Fibroblast of villous mesenchyme (primary cell): ENCODE results near the gene KCNMA1. TPM values are rescaled to one million over a fixed set of nuclear protein-coding genes. Genes with fewer than 3 reads are reported as not detected.

Experiments used
- DNase-seq: peaks from one replicate; pipeline ENCODE4 v3.0.0-alpha.2; 2010; ENCODE audit warnings: low read depth
- H3K4me3 ChIP-seq: 2 replicates; pipeline ENCODE4 v1.5.1; 2011; ENCODE audit warnings: low read depth, mild to moderate bottlenecking, low read length
- total RNA-seq: library from RNA; depleted of rRNA; stranded (reverse); fragments of >200 nt; gene quantifications from 2 replicates; pipeline ENCODE4 v1.2.3, GENCODE V29; 2012
- TF ChIP-seq, protein P1 (sequence below): IDR thresholded peaks from 2 replicates; pipeline ENCODE4 v1.5.1; 2012; ENCODE audit warnings: low read depth, mild to moderate bottlenecking, low read length; ENCODE audit not compliant: insufficient read depth

Gene KCNMA1
- total RNA-seq, 1 donor = 36.7 TPM

DNA sequence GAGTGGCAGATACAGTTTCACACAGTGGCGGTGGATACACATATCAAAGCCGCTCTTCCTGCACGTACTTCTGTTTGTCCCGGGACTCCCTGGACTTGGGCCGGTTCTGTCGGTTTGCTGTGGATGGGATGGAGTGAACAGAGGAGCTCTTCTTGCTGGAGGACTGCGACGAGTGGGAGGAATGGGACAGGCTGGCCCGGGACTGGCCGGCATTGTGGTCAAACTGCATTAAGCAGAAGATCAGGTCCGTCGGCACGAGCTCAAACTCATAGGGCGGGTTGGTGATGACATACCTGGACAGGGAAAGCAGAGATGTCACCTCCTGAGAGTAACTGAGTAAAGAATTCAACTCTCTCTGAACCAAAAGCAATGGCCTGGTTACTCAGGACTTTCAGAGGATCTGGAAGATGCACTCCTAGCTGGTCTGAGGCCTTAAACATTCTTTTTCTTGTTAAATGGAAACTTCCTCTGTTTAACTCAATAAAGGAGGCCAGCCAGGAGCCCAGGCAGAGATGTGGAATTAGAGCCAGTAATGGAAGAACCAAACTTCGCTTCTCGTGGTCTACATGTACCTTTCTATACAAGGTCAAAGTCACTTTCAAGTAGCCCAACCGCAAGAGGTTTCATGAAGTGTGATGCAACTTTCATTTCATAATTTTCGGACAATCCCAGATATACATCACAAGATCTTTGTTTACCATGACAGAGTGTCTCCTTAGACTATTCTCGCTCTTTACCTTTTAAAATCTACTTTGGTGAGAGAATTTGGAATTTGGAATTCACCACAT, 750.2 kb downstream of the KCNMA1 start:
- TF ChIP-seq, protein P1, sequence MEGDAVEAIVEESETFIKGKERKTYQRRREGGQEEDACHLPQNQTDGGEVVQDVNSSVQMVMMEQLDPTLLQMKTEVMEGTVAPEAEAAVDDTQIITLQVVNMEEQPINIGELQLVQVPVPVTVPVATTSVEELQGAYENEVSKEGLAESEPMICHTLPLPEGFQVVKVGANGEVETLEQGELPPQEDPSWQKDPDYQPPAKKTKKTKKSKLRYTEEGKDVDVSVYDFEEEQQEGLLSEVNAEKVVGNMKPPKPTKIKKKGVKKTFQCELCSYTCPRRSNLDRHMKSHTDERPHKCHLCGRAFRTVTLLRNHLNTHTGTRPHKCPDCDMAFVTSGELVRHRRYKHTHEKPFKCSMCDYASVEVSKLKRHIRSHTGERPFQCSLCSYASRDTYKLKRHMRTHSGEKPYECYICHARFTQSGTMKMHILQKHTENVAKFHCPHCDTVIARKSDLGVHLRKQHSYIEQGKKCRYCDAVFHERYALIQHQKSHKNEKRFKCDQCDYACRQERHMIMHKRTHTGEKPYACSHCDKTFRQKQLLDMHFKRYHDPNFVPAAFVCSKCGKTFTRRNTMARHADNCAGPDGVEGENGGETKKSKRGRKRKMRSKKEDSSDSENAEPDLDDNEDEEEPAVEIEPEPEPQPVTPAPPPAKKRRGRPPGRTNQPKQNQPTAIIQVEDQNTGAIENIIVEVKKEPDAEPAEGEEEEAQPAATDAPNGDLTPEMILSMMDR = no peak
- no peak for DNase-seq
- no peak overlapping the region for H3K4me3 ChIP-seq

DNA sequence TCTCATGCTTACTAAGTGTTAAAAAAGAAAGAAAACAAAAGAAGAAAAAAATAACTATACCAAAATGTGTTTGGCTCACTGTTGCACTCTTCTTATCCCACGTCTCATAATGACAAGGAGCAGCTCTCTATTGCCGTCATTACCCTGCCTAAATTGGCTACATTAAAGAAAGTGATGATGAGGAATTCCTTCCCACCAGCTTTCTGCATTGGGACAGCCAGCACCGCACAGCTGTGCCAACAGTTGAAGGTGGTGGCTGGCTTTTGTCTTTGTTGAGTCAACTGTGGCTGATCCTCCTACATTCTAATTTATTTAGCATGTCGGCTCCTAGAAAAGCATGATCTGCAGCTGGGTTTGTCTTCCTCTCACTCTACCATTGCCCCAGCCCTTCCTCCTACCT, 751.8 kb downstream of the KCNMA1 start:
- H3K4me3 ChIP-seq = no peak overlapping the region
- TF ChIP-seq, protein P1 = no peak
- no peak for DNase-seq

DNA sequence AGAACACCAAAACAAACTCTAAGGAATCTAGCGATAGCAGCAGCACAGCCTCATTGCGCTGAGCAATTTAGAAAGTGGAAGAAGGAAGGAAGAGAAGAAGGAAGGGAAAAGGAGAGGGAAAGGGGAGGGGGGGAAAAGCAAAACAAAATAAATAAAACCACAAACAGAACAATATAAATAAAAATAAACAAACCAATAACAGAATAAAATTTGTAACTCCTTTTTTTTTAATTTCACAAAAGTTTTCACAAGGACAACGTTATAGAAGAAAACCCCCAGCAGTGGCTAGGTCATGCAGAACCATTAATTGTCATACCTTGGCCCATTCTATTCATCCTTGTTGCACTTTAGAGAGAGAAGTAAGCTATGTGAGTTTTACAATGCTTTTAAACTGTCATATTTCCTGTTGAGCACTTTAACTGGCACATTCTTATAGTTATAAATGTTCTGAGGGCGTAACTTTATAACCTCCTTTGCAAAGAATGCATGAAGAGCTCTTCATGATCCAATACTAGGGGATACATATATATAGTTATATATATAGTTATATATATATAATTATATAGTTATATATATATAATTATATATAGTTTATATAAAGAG, 752.8 kb downstream of the KCNMA1 start:
- TF ChIP-seq, protein P1 = no peak
- DNase-seq = no peak
- H3K4me3 ChIP-seq = no peak overlapping the region

DNA sequence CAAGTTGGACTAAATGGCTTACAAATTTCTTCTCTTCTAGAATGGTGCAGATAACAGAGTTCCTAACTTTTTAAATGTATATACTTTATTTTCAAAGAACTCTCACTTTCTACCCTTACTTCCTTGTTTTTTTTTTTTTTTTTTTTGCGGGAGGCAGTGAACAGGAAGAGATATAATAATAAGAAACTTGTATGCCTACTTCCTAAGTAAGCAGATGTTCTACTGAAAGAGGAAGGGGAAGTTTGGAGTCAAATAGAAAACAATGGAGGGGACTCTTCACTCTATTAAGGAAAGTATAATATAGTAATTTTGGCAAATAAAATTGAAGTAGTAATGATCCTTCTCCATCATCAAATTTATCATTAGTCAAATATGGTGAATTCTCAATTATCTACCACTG, 754.0 kb downstream of the KCNMA1 start:
- no peak for DNase-seq
- TF ChIP-seq, protein P1 = no peak
- no peak overlapping the region for H3K4me3 ChIP-seq

DNA sequence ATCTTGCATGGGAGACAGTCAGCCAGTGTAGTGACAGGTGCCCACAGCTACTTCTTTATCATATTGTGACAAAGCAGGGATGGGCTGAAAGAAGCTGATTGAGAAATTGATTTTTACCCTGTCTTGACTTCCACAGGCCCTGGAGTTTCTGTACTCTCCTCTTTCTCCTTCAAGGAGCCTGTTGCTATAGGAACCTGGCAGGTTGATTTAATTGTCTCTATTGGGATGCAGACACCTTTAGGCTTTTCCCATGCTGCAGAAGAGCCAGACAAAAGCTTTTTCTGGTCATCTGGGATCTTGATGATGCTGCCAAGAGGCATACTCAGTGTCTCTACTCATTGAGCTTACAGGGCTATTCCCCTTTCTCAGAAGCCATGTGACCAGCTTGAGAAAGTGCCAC, 754.8 kb downstream of the KCNMA1 start:
- TF ChIP-seq, protein P1 = no peak
- H3K4me3 ChIP-seq = no peak overlapping the region
- DNase-seq = no peak

DNA sequence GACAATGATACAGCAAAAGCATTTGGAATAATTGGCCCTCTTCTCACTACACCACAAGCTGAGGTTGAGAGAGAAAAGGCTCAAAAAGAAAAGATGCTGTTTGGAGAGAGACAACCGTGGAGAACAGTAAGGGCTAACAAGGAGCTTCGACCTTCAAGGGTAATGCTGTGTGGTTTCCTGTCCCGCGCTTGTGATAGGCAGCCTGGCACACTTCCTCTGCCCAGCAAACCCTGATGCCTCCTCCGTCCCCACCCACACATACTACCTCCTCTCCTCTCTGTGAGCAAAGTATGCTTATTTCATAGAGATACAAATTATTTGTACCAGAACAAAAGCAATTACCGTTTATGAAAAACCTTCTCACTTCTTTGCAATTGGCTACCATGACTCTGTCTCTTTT, 755.4 kb downstream of the KCNMA1 start:
- no peak overlapping the region for H3K4me3 ChIP-seq
- no peak for DNase-seq
- TF ChIP-seq, protein P1 = no peak
